Stimulated activated naive B cell treated with anti-CD40 and anti-IgM and Interleukin-4, amounts not matched to agents 10 μg/mL and 1 μg/mL and 100 μg/mL, for 72 hours (primary cell): ENCODE data around the gene ABHD15.

Source experiments
- ATAC-seq, 2 donors: fragments of 150-1000 bp; cut with Tn5 transposase; replicated peaks; 2 replicates each; pipeline ENCODE4 v1.10.0; 2021; ENCODE audit warnings: moderate library complexity in 1 of 2
- DNase-seq: peaks from one replicate; pipeline ENCODE4 v3.0.0; 2021
- H3K27ac Mint-ChIP-seq: one replicate; pipeline ENCODE4 v1.8.0; 2022; ENCODE audit warnings: mild to moderate bottlenecking, mixed read lengths
- H3K27me3 Mint-ChIP-seq, 2 donors: one replicate each; pipeline ENCODE4 v1.8.0; 2022; ENCODE audit warnings: mixed read lengths in 2 of 2
- H3K36me3 Mint-ChIP-seq, 2 donors: one replicate each; pipeline ENCODE4 v1.8.0; 2022; ENCODE audit warnings: mixed read lengths in 2 of 2, mild to moderate bottlenecking in 1 of 2
- H3K4me1 Mint-ChIP-seq, 2 donors: one replicate each; pipeline ENCODE4 v1.8.0; 2022; ENCODE audit warnings: mixed read lengths in 2 of 2, mild to moderate bottlenecking in 1 of 2
- H3K4me3 Mint-ChIP-seq, 2 donors: one replicate each; pipeline ENCODE4 v1.8.0; 2022; ENCODE audit warnings: mild to moderate bottlenecking in 2 of 2, mixed read lengths in 2 of 2, moderate library complexity in 1 of 2
- H3K9me3 Mint-ChIP-seq, 2 donors: one replicate each; pipeline ENCODE4 v1.8.0; 2022; ENCODE audit warnings: mixed read lengths in 2 of 2, mild to moderate bottlenecking in 1 of 2

ABHD15 gene

GRCh38 chr17:29603109-29603674 is 36.4 kb upstream of the ABHD15 start:
- H3K4me1 Mint-ChIP-seq: peaks cover 5 to 12% of the 10 kb centered on the region in 2 donors
- H3K9me3 Mint-ChIP-seq: no peaks in the 10 kb centered on the region
- H3K36me3 Mint-ChIP-seq: no peaks in the 10 kb centered on the region
- ATAC-seq: no peak
- no peaks in the 10 kb centered on the region for H3K27me3 Mint-ChIP-seq
- no peak for DNase-seq
- H3K4me3 Mint-ChIP-seq: no peak overlapping the region
- H3K27ac Mint-ChIP-seq: peak overlapping the region; percentile 20

GRCh38 chr17:29597361-29598172 is 30.7 kb upstream of the ABHD15 start:
- ATAC-seq (no peak), DNase-seq (no peak)
- no peak overlapping the region for H3K4me3 Mint-ChIP-seq
- H3K36me3 Mint-ChIP-seq: peaks cover 0 to 2% of the 10 kb centered on the region in 2 donors
- H3K9me3 Mint-ChIP-seq: no peaks in the 10 kb centered on the region
- no peak overlapping the region for H3K27ac Mint-ChIP-seq
- peaks cover 10 to 26% of the 10 kb centered on the region in 2 donors for H3K4me1 Mint-ChIP-seq
- H3K27me3 Mint-ChIP-seq: peaks cover 0 to 15% of the 10 kb centered on the region in 2 donors

- Mint-ChIP-seq H3K4me1 (peaks cover 16 to 34% of the 10 kb centered on the region in 2 donors), H3K27me3 (peaks cover 0 to 15% of the 10 kb centered on the region in 2 donors), H3K4me3 (no peak overlapping the region), H3K27ac (no peak overlapping the region), H3K36me3 (peaks cover 0 to 2% of the 10 kb centered on the region in 2 donors), H3K9me3 (no peaks in the 10 kb centered on the region)
- ATAC-seq (no peak), DNase-seq (no peak)
Measured at GRCh38 chr17:29596811-29597210, 30.0 kb upstream of the ABHD15 start.

- Mint-ChIP-seq H3K27ac (no peak overlapping the region), H3K27me3 (peaks cover 0 to 15% of the 10 kb centered on the region in 2 donors), H3K36me3 (peaks cover 0 to 2% of the 10 kb centered on the region in 2 donors), H3K9me3 (no peaks in the 10 kb centered on the region), H3K4me3 (no peak overlapping the region), H3K4me1 (peaks cover 22 to 40% of the 10 kb centered on the region in 2 donors)
- ATAC-seq (no peak), DNase-seq (no peak)
Measured at GRCh38 chr17:29595943-29596774, 29.3 kb upstream of the ABHD15 start.

- ATAC-seq: no peak
- H3K4me1 Mint-ChIP-seq: peaks cover 23 to 41% of the 10 kb centered on the region in 2 donors
- H3K36me3 Mint-ChIP-seq: peaks cover 0 to 2% of the 10 kb centered on the region in 2 donors
- peaks cover 0 to 15% of the 10 kb centered on the region in 2 donors for H3K27me3 Mint-ChIP-seq
- no peaks in the 10 kb centered on the region for H3K9me3 Mint-ChIP-seq
- no peak overlapping the region for H3K27ac Mint-ChIP-seq
- DNase-seq: no peak
- no peak overlapping the region for H3K4me3 Mint-ChIP-seq
Measured at GRCh38 chr17:29595107-29595942, 28.5 kb upstream of the ABHD15 start.

- Mint-ChIP-seq H3K9me3 (no peaks in the 10 kb centered on the region), H3K4me3 (peak overlapping the region; percentile 82 to 83), H3K36me3 (peaks cover 0 to 2% of the 10 kb centered on the region in 2 donors), H3K27me3 (peaks cover 0 to 15% of the 10 kb centered on the region in 2 donors), H3K27ac (no peak overlapping the region), H3K4me1 (peaks cover 25 to 44% of the 10 kb centered on the region in 2 donors)
- ATAC-seq (no peak), DNase-seq (no peak)
Measured at GRCh38 chr17:29594519-29595090, 27.8 kb upstream of the ABHD15 start.

- DNase-seq (no peak), ATAC-seq (no peak)
- Mint-ChIP-seq H3K36me3 (peaks cover 0 to 2% of the 10 kb centered on the region in 2 donors), H3K9me3 (no peaks in the 10 kb centered on the region), H3K4me3 (peak overlapping the region; percentile 82 to 83), H3K27ac (peak overlapping the region; percentile 59), H3K4me1 (peaks cover 24 to 44% of the 10 kb centered on the region in 2 donors), H3K27me3 (peaks cover 0 to 15% of the 10 kb centered on the region in 2 donors)
Measured at GRCh38 chr17:29593591-29594518, 27.0 kb upstream of the ABHD15 start.

- ATAC-seq (peak in 1 of 2 donors; percentile 19), DNase-seq (peak; percentile 43)
- Mint-ChIP-seq H3K4me3 (peak within 1 kb of the TSS; percentile 86 to 90), H3K4me1 (peaks cover 26 to 52% of the 10 kb centered on the region in 2 donors), H3K27ac (peak within 1 kb of the TSS; percentile 59), H3K27me3 (peaks cover 0 to 15% of the 10 kb centered on the region in 2 donors), H3K9me3 (no peaks in the 10 kb centered on the region), H3K36me3 (peaks cover 0 to 4% of the 10 kb centered on the region in 2 donors)
Measured at GRCh38 chr17:29592850-29593551, 26.2 kb upstream of the ABHD15 start, which contains the start of gene ANKRD13B. Gene ANKRD13B (plus strand): TSS chr17:29593132. CDS start chr17:29593622, 490 bp downstream.

GRCh38 chr17:29591737-29592608 is 25.1 kb upstream of the ABHD15 start:
- H3K36me3 Mint-ChIP-seq: peaks cover 0 to 2% of the 10 kb centered on the region in 2 donors
- peak overlapping the region; percentile 31 for H3K27ac Mint-ChIP-seq
- H3K27me3 Mint-ChIP-seq: peaks cover 0 to 15% of the 10 kb centered on the region in 2 donors
- DNase-seq (peak; percentile 72), ATAC-seq (peak; percentile 44)
- H3K4me1 Mint-ChIP-seq: peaks cover 34 to 62% of the 10 kb centered on the region in 2 donors
- peak overlapping the region; percentile 86 to 90 for H3K4me3 Mint-ChIP-seq
- no peaks in the 10 kb centered on the region for H3K9me3 Mint-ChIP-seq

- Mint-ChIP-seq H3K36me3 (peaks cover 0 to 2% of the 10 kb centered on the region in 2 donors), H3K9me3 (no peaks in the 10 kb centered on the region), H3K4me1 (peaks cover 34 to 68% of the 10 kb centered on the region in 2 donors), H3K4me3 (peak overlapping the region; percentile 86 to 90), H3K27ac (peak overlapping the region; percentile 88), H3K27me3 (peaks cover 0 to 15% of the 10 kb centered on the region in 2 donors)
- DNase-seq (no peak), ATAC-seq (peak; percentile 12 to 24)
Measured at GRCh38 chr17:29591146-29591736, 24.4 kb upstream of the ABHD15 start.
